ENCODE results near the gene UACA.
A peak's percentile ranks its signal among the peaks of the same experiment; 100 is the strongest.
"Not testable (repeated sequence)": the region's sequence is repeated elsewhere in the genome, so short reads cannot be mapped to it uniquely, and the experiment has no call there.

UACA gene

GRCh38 chr15:70763120-70763949, at the start of gene UACA:
TSS of gene UACA (minus strand) at chr15:70763558. CDS start at chr15:70763407, 151 bp downstream.
- peak; percentile 100 for DNase-seq (ENCODE audit: low spot score in 2 of 2)
- H3K9me3 ChIP-seq = no peaks in the 10 kb centered on the region
- no peaks in the 10 kb centered on the region for H3K27me3 ChIP-seq (ENCODE audit: low read depth)
- peaks cover 40% of the 10 kb centered on the region for H3K4me1 ChIP-seq
- in situ Hi-C loops (cut with MboI; ENCODE audit: low sequenced_read_pairs) = no loop called here
- H3K4me3 ChIP-seq = peak within 1 kb of the TSS; percentile 73
- no peaks in the 10 kb centered on the region for H3K36me3 ChIP-seq (replicated peaks)

- Histone ChIP-seq H3K27me3 (ENCODE audit: low read depth) (no peaks in the 10 kb centered on the region), H3K4me3 (no peak overlapping the region), H3K4me1 (0 out of 2 replicates have a peak, but pooled peaks cover 2% of the 10 kb centered on the region), H3K36me3 (replicated peaks) (no peaks in the 10 kb centered on the region), H3K9me3 (no peaks in the 10 kb centered on the region)
- no peak for DNase-seq (ENCODE audit: low spot score in 2 of 2)
- in situ Hi-C loops (cut with MboI; ENCODE audit: low sequenced_read_pairs) = no loop called here
Observed at GRCh38 chr15:70812827-70813364, 49.5 kb upstream of the UACA start.

GRCh38 chr15:70810916-70811578, 47.7 kb upstream of the UACA start:
- no peak for DNase-seq (ENCODE audit: low spot score in 2 of 2)
- no peaks in the 10 kb centered on the region for H3K36me3 ChIP-seq (replicated peaks)
- H3K4me3 ChIP-seq = no peak overlapping the region
- H3K27me3 ChIP-seq (ENCODE audit: low read depth) = no peaks in the 10 kb centered on the region
- 0 out of 2 replicates have a peak, but pooled peaks cover 2% of the 10 kb centered on the region for H3K4me1 ChIP-seq
- no peaks in the 10 kb centered on the region for H3K9me3 ChIP-seq
- in situ Hi-C loops (cut with MboI; ENCODE audit: low sequenced_read_pairs) = no loop called here

- DNase-seq (ENCODE audit: low spot score in 2 of 2) = no peak
- no peaks in the 10 kb centered on the region for H3K27me3 ChIP-seq (ENCODE audit: low read depth)
- no peaks in the 10 kb centered on the region for H3K36me3 ChIP-seq (replicated peaks)
- no peak overlapping the region for H3K4me3 ChIP-seq
- no peaks in the 10 kb centered on the region; the same call in 1 of the 2 replicates for H3K9me3 ChIP-seq
- 0 out of 2 replicates have a peak, but pooled peaks cover 2% of the 10 kb centered on the region for H3K4me1 ChIP-seq
- in situ Hi-C loops (cut with MboI; ENCODE audit: low sequenced_read_pairs) = no loop called here
Observed at GRCh38 chr15:70806992-70807712, 43.8 kb upstream of the UACA start.

GRCh38 chr15:70804388-70804787, 41.0 kb upstream of the UACA start:
- in situ Hi-C loops (cut with MboI; ENCODE audit: low sequenced_read_pairs); H3K4me1 ChIP-seq; H3K9me3 ChIP-seq; H3K4me3 ChIP-seq; H3K27me3 ChIP-seq (ENCODE audit: low read depth); H3K36me3 ChIP-seq (replicated peaks); DNase-seq (ENCODE audit: low spot score in 2 of 2): not testable (repeated sequence)

- no peaks in the 10 kb centered on the region for H3K27me3 ChIP-seq (ENCODE audit: low read depth)
- H3K36me3 ChIP-seq (replicated peaks) = no peaks in the 10 kb centered on the region
- no peaks in the 10 kb centered on the region; the same call in 1 of the 2 replicates for H3K9me3 ChIP-seq
- in situ Hi-C loops (cut with MboI; ENCODE audit: low sequenced_read_pairs) = no loop called here
- DNase-seq (ENCODE audit: low spot score in 2 of 2) = no peak
- no peaks in the 10 kb centered on the region for H3K4me1 ChIP-seq
- H3K4me3 ChIP-seq = no peak overlapping the region
Observed at GRCh38 chr15:70802629-70803028, 39.3 kb upstream of the UACA start.

- Histone ChIP-seq H3K4me1 (no peaks in the 10 kb centered on the region), H3K27me3 (ENCODE audit: low read depth) (no peaks in the 10 kb centered on the region), H3K9me3 (no peaks in the 10 kb centered on the region; the same call in 1 of the 2 replicates), H3K36me3 (replicated peaks) (no peaks in the 10 kb centered on the region), H3K4me3 (no peak overlapping the region)
- in situ Hi-C loops (cut with MboI; ENCODE audit: low sequenced_read_pairs) = no loop called here
- DNase-seq (ENCODE audit: low spot score in 2 of 2) = no peak
Observed at GRCh38 chr15:70801109-70801508, 37.8 kb upstream of the UACA start.

GRCh38 chr15:70799667-70800450, 36.5 kb upstream of the UACA start:
- in situ Hi-C loops (cut with MboI; ENCODE audit: low sequenced_read_pairs) = loop anchor here (10.0 kb wide), 1 partner anchor 115 kb away; no protein-coding TSS in a partner anchor
- H3K4me1 ChIP-seq = no peaks in the 10 kb centered on the region
- DNase-seq (ENCODE audit: low spot score in 2 of 2) = no peak

GRCh38 chr15:70797464-70797863, 34.1 kb upstream of the UACA start:
- H3K4me3 ChIP-seq = no peak overlapping the region
- H3K27me3 ChIP-seq (ENCODE audit: low read depth) = no peaks in the 10 kb centered on the region
- H3K4me1 ChIP-seq = no peaks in the 10 kb centered on the region
- no peaks in the 10 kb centered on the region; the same call in 1 of the 2 replicates for H3K9me3 ChIP-seq
- in situ Hi-C loops (cut with MboI; ENCODE audit: low sequenced_read_pairs) = loop anchor here (10.0 kb wide), 1 partner anchor 113 kb away; no protein-coding TSS in a partner anchor
- no peaks in the 10 kb centered on the region for H3K36me3 ChIP-seq (replicated peaks)
- no peak for DNase-seq (ENCODE audit: low spot score in 2 of 2)

More at GRCh38 chr15:70799667-70800450, 36.5 kb upstream of the UACA start:
- Histone ChIP-seq H3K36me3 (replicated peaks) (no peaks in the 10 kb centered on the region), H3K27me3 (ENCODE audit: low read depth) (no peaks in the 10 kb centered on the region), H3K9me3 (no peaks in the 10 kb centered on the region; the same call in 1 of the 2 replicates), H3K4me3 (no peak overlapping the region)

GRCh38 chr15:70796516-70797310, 33.4 kb upstream of the UACA start:
- H3K4me1 ChIP-seq = no peaks in the 10 kb centered on the region; the same call in 1 of the 2 replicates

GRCh38 chr15:70795311-70795665, 31.9 kb upstream of the UACA start:
- H3K4me1 ChIP-seq = no peaks in the 10 kb centered on the region; the same call in 1 of the 2 replicates
- no peaks in the 10 kb centered on the region for H3K36me3 ChIP-seq (replicated peaks)
- no peak for DNase-seq (ENCODE audit: low spot score in 2 of 2)
- in situ Hi-C loops (cut with MboI; ENCODE audit: low sequenced_read_pairs) = loop anchor here (10.0 kb wide), 1 partner anchor 110 kb away; no protein-coding TSS in a partner anchor
- no peaks in the 10 kb centered on the region for H3K27me3 ChIP-seq (ENCODE audit: low read depth)
- H3K4me3 ChIP-seq = no peak overlapping the region
- no peaks in the 10 kb centered on the region; the same call in 1 of the 2 replicates for H3K9me3 ChIP-seq

More at GRCh38 chr15:70796516-70797310, 33.4 kb upstream of the UACA start:
- DNase-seq (ENCODE audit: low spot score in 2 of 2) = no peak
- in situ Hi-C loops (cut with MboI; ENCODE audit: low sequenced_read_pairs) = loop anchor here (10.0 kb wide), 1 partner anchor 112 kb away; no protein-coding TSS in a partner anchor
- no peaks in the 10 kb centered on the region for H3K27me3 ChIP-seq (ENCODE audit: low read depth)
- no peaks in the 10 kb centered on the region; the same call in 1 of the 2 replicates for H3K9me3 ChIP-seq
- H3K4me3 ChIP-seq = no peak overlapping the region
- no peaks in the 10 kb centered on the region for H3K36me3 ChIP-seq (replicated peaks)
